Non-pigmented ciliary epithelial cell (primary cell): Measurements from ENCODE around the gene GOLGA6L4.
"Not testable (repeated sequence)": the region's sequence is repeated elsewhere in the genome, so short reads cannot be mapped to it uniquely, and the experiment has no call there.

ENCODE experiments used
- DNase-seq: peaks from one replicate; pipeline ENCODE4 v3.0.0-alpha.2; 2010; ENCODE audit warnings: low read depth

GOLGA6L4 gene

GRCh38 chr15:84235573-84235972 is at the start of gene GOLGA6L4:
GOLGA6L4 (plus strand) TSS chr15:84235773; CDS start chr15:84235835, 62 bp downstream.
- not testable (repeated sequence) for DNase-seq

GRCh38 chr15:84192982-84193381 is 42.6 kb upstream of the GOLGA6L4 start:
- DNase-seq: not testable (repeated sequence)

- not testable (repeated sequence) for DNase-seq
Measured at GRCh38 chr15:84195603-84196002, 40.0 kb upstream of the GOLGA6L4 start.

- DNase-seq: not testable (repeated sequence)
Measured at GRCh38 chr15:84196530-84197188, 38.9 kb upstream of the GOLGA6L4 start.

- DNase-seq: not testable (repeated sequence)
Measured at GRCh38 chr15:84199865-84200264, 35.7 kb upstream of the GOLGA6L4 start.

GRCh38 chr15:84246441-84246840 is 10.9 kb downstream of the GOLGA6L4 start:
- not testable (repeated sequence) for DNase-seq
